ENCODE data around the gene DCANP1.

DNA sequence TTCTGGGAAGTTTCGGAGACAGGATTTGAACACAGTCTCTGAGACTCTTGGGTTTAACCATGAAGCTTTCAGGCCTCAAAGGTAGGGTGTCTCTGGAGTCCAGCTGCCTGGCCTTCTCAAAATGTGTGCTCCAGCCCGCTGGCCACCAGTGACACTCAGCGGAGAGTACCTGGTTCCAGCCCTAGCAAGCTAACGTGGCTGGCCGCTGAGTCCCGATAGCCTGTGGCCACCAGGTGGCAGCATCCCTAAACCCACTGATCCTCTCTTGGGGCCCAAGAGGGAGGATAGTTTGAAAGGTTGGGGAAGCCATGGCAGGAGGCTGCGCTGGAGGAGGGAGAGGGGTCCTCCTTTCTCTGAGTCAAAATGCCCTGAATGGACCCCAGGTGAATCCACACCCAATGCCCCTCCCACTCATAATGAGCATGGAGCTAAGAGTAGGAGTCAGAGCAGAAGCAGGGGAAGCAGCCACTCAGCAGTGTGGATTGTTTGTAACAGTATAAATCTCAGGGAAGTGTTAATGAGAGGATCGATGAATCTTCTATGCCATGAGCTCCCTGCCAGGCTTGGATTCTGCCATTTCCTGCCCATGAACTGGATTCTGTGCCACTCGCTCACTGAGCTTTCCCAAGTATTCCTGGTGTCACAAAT is 10.4 kb upstream of the DCANP1 start:
- TF ChIP-seq POLR2A (IDR thresholded peaks at IDR 0.05; ENCODE audit: extremely low read depth, insufficient read length): no peak
- peak; percentile 92 for TF ChIP-seq CTCF (IDR thresholded peaks at IDR 0.05; ENCODE audit: low read depth, low read length)
- TF ChIP-seq, protein P1, sequence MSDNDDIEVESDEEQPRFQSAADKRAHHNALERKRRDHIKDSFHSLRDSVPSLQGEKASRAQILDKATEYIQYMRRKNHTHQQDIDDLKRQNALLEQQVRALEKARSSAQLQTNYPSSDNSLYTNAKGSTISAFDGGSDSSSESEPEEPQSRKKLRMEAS (IDR thresholded peaks at IDR 0.05; ENCODE audit: low read depth, low read length): peak; percentile 29; the same call in 1 of the 2 replicates
- TF ChIP-seq MYC (IDR thresholded peaks at IDR 0.05; ENCODE audit: low read depth, low read length): 0 out of 2 replicates have a peak, but pooled peaks have one; percentile 24

All from NB4 (cell line).